ENCODE results near the gene SLAMF8.

The SLAMF8 gene

GRCh38 chr1:159821171-159821867, 5.4 kb upstream of the SLAMF8 start:
- no peak for DNase-seq

GRCh38 chr1:159823406-159823805, 3.3 kb upstream of the SLAMF8 start:
- no peak for DNase-seq

- no peak for DNase-seq
Measured at GRCh38 chr1:159825564-159825963, 1.1 kb upstream of the SLAMF8 start.

GRCh38 chr1:159827102-159827490, 423 bp downstream of the SLAMF8 start:
- no peak for DNase-seq

GRCh38 chr1:159827549-159827948, 876 bp downstream of the SLAMF8 start:
- DNase-seq, result no peak

- DNase-seq, result no peak
Measured at GRCh38 chr1:159828176-159828575, 1.5 kb downstream of the SLAMF8 start.

- no peak for DNase-seq
Measured at GRCh38 chr1:159828581-159829272, 2.1 kb downstream of the SLAMF8 start.

- no peak for DNase-seq
Measured at GRCh38 chr1:159829273-159829634, 2.6 kb downstream of the SLAMF8 start.

GRCh38 chr1:159829822-159830465, 3.3 kb downstream of the SLAMF8 start:
- DNase-seq, result peak; percentile 66

GRCh38 chr1:159830722-159831121, 4.0 kb downstream of the SLAMF8 start:
- DNase-seq, result no peak

GRCh38 chr1:159831412-159832141, 4.9 kb downstream of the SLAMF8 start:
- no peak for DNase-seq

GRCh38 chr1:159832309-159832708, 5.6 kb downstream of the SLAMF8 start:
- DNase-seq, result no peak

GRCh38 chr1:159835356-159835755, 8.7 kb downstream of the SLAMF8 start:
- DNase-seq, result no peak

- no peak for DNase-seq
Measured at GRCh38 chr1:159835862-159836525, 9.3 kb downstream of the SLAMF8 start.

- peak; percentile 32 for DNase-seq
Measured at GRCh38 chr1:159838715-159839114, 12.0 kb downstream of the SLAMF8 start.

GRCh38 chr1:159839116-159839849, 12.6 kb downstream of the SLAMF8 start:
- DNase-seq, result no peak

- no peak for DNase-seq
Measured at GRCh38 chr1:159841749-159842148, 15.1 kb downstream of the SLAMF8 start.

GRCh38 chr1:159843459-159843858, 16.8 kb downstream of the SLAMF8 start:
- DNase-seq, result no peak

GRCh38 chr1:159845751-159846629, 19.3 kb downstream of the SLAMF8 start:
- no peak for DNase-seq

- no peak for DNase-seq
Measured at GRCh38 chr1:159847231-159847630, 20.6 kb downstream of the SLAMF8 start.

- DNase-seq, result no peak
Measured at GRCh38 chr1:159848326-159848725, 21.7 kb downstream of the SLAMF8 start.
